Measurements from ENCODE around the gene PITPNC1.

DNA sequence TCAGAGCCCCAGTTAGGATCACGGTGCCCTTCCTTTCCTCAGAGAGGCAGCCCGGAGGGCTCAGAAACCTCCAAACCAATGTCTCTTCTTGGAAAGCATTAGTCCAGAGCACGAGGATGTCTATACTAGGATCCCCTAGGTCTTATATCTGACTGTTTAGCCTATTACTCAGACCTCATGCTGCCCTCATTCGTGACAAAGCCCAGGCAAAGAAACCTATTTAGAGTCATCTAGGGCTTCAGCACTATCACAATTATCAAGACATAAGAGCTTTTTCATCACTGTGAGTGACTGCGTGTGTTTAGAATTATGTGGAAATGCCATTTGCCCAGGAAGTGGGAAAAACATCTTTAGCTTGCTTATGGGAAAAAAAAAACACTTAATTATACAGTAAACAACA lies 180.8 kb downstream of the PITPNC1 start:
- no peak for TF ChIP-seq EZH2 (IDR thresholded peaks at IDR 0.05; ENCODE audit: insufficient read depth, poor library complexity, severe bottlenecking)
- 0 out of 2 replicates have a peak, but pooled peaks have one; percentile 30 for TF ChIP-seq EZH2phosphoT487 (IDR thresholded peaks at IDR 0.05; ENCODE audit: insufficient read depth, low read depth)

Measured in GM23248 (cell line).